Lower leg skin (tissue), 4 donors: ENCODE results near the gene LRP1B. TPM values are rescaled to one million over a fixed set of nuclear protein-coding genes. Genes with fewer than 3 reads are reported as not detected.

Experiments used
- DNase-seq, 2 donors: peaks; one replicate each; pipeline ENCODE4 v3.0.0-alpha.2; 2019; ENCODE audit warnings: low spot score in 2 of 2
- H3K4me3 ChIP-seq: fragments of 200-600 bp; sonication (generic); 2 replicates; pipeline ENCODE4 v1.5.1; 2017; ENCODE audit warnings: mild to moderate bottlenecking, low read depth; ENCODE audit not compliant: poor library complexity, severe bottlenecking
- CTCF ChIP-seq, 3 donors: fragments of 450-650 bp; IDR thresholded peaks; one replicate each; pipeline ENCODE4 v1.5.1; 2016; ENCODE audit warnings: antibody characterized with exemption in 3 of 3, mild to moderate bottlenecking in 3 of 3, moderate library complexity in 2 of 3
- POLR2A ChIP-seq, 2 donors: fragments of 450-650 bp; IDR thresholded peaks; one replicate each; pipeline ENCODE4 v1.6.1; 2016 to 2017; ENCODE audit warnings: antibody characterized with exemption in 2 of 2, mild to moderate bottlenecking in 1 of 2, moderate library complexity in 1 of 2
- WGBS, 2 donors: methylation state at CpG; one replicate each; pipeline ENCODE4 v1.1.5; 2018; 5-methylcytosine and 5-hydroxymethylcytosine counted together
- intact Hi-C: fragments of 100-400 bp; cut with DNase I; formaldehyde crosslinking; loops from one replicate; pipeline ENCODE4 v1.15.0; 2023; ENCODE audit warnings: low total_unique reads
- total RNA-seq, 4 donors: library from RNA; depleted of rRNA; stranded (reverse); fragments of >200 nt; gene quantifications; one replicate each; pipeline ENCODE4 v1.1.0, GENCODE V29; 2016

Gene LRP1B
- total RNA-seq, 4 donors from 2014 or later: 0.80 to 1.6 (median 1.0) TPM

DNA sequence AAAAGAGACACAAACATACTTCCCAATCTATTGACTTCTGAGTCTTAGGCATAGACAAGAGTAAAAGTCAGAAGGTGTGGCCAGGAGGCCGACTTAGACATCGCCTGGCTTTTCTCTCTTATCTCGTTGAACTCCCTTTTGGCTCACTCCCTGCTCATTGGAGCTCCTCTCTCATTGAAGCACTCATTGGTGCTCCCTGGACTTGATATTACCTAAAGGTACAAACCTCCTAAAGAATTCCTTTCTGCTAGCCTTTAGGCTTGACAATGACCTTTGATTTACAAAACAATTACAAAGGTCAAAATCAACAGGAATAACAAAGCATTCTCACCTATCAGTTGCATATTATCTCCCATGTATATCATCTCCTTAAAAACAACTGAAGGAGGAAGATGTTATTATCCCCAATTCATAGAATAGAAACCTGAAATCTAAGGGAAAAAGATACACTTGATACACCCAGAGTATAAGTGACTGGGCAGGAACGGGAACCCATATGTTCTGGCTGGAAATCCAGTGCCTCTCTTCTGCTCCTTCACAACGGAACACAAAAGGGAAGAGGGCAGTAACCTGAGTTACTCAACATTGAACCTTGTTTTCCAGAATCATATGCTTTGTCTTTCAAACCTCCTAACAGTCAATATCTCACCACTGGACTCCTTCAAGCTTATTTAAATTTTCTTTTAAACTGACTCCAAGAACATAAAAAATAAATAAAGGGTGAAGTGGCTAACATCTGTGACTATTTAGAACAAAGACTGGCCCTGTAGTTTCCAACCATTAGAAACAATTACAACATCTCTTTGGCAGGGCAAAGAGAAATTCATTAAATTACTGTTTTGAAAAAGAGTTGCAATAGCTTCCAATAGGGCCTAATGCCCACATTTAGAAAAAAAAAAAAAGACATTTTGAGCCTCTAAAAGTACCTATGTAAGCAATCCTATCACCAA lies 1247.9 kb downstream of the LRP1B start:
- DNase-seq: no peak
- no peak overlapping the region for H3K4me3 ChIP-seq
- TF ChIP-seq POLR2A (IDR thresholded peaks at IDR 0.05) (no peak), CTCF (IDR thresholded peaks at IDR 0.05) (no peak)
- 77 to 85% methylated on average over 5 of the region's 5 CpGs for WGBS, 2 donors
- intact Hi-C loops: no loop called here

DNA sequence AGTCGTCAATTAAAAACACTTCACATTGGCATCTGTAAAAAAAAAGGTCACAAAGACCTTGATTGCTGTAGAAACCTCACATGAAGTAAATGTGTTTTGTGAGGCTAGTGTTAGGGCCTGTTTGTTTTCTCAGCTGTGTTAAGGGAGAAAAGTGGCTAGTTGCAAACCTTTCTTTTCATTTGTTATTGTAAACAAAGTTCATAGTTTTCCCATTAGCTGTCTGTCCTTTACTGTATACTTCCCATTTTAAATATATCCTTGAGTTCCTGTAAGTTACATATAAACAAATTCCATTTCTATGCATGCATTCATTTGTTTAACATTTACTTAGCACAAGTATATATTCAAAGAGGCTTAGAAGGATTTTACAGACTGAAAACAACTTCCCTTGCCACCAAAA lies 1250.2 kb downstream of the LRP1B start:
- 73 to 80% methylated on average over 1 of the region's 1 CpG for WGBS, 2 donors
- intact Hi-C loops: no loop called here
- no peak overlapping the region for H3K4me3 ChIP-seq
- no peak for DNase-seq
- TF ChIP-seq CTCF (IDR thresholded peaks at IDR 0.05) (no peak), POLR2A (IDR thresholded peaks at IDR 0.05) (no peak)

DNA sequence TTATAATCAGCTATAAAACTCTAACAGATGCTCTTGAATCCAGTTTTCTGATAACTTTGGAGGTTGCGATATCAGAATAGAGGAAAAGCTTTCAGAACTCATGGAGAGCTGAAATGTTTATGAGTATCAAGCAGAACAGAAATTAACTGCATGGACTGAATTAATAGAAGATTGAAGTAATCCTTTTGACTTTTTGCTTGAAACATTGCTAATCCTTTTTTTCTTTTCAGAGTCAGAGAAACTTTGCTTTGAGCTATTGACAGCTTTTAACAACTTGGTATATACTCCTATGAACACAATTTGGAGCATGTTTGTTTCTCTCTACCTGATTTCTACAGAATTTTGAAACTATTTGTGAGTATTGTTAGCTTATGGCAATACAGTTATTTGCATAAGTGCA lies 1254.8 kb downstream of the LRP1B start:
- no peak for DNase-seq
- WGBS, 2 donors: 94 to 95% methylated on average over 1 of the region's 1 CpG
- intact Hi-C loops: no loop called here
- H3K4me3 ChIP-seq: no peak overlapping the region
- TF ChIP-seq CTCF (IDR thresholded peaks at IDR 0.05): no peak
- no peak for TF ChIP-seq POLR2A (IDR thresholded peaks at IDR 0.05)

DNA sequence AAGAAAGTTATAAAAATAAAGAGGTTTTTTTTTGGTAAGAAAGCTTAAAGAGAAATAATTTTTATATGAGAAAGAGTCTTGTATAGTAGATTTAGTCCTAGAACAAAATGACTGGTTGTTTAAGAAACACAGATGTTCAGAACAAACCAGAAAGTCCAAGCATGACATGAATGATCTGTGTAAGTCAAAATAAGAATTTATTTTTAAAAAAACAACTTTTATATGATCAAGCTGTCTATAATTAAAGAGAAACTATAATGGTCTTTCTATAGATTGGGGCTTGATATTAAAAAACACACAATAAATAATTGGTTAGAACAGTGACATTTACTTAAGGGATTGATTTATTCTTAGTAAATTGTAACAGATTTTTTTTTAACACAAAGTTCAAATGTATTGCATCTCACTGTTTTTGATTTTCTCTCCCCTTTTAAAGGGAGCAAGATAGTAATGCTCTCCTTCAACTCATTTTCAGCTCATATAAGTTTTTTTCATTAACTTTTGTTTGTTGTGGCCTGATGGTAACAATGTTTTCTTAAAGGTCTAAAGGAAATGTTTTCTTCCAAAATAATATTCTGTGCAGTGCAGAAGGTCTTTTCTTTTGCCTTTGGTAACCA lies 1256.8 kb downstream of the LRP1B start:
- DNase-seq: no peak
- no peak overlapping the region for H3K4me3 ChIP-seq
- TF ChIP-seq POLR2A (IDR thresholded peaks at IDR 0.05): no peak
- TF ChIP-seq CTCF (IDR thresholded peaks at IDR 0.05): no peak
- intact Hi-C loops: no loop called here

DNA sequence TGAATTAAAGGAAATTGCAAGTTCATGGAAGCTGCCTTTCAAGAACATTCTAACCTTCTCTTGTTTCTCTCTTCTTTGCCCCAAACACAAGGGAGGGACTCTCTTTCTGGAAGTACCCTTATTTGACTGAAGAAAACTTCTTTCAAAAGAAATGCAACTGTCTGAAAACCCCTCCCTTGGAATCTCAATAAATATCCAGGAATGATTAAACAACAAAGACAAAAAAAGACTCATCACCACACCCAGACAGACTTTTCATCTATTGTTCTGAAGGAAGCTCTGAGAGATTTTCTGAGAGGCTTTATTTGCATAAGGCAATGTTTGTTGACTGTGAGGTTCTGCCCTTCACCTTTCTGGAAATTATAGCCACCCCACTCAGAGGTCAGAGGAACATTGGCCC lies 1260.9 kb downstream of the LRP1B start:
- intact Hi-C loops: no loop called here
- DNase-seq: no peak
- TF ChIP-seq CTCF (IDR thresholded peaks at IDR 0.05) (no peak), POLR2A (IDR thresholded peaks at IDR 0.05) (no peak)
- no peak overlapping the region for H3K4me3 ChIP-seq
